Nephron progenitor cell (in vitro differentiated cells): ENCODE data around the gene RNF34.
A peak's percentile ranks its signal among the peaks of the same experiment; 100 is the strongest.

Experiments used
- DNase-seq: peaks from one replicate; pipeline ENCODE4 v3.0.0; 2021
- H3K27ac Mint-ChIP-seq: 2 replicates; pipeline ENCODE4 v1.8.0; 2021; ENCODE audit warnings: mild to moderate bottlenecking, moderate library complexity, mixed read lengths
- H3K27me3 Mint-ChIP-seq: 2 replicates; pipeline ENCODE4 v1.8.0; 2021; ENCODE audit warnings: mild to moderate bottlenecking, low read depth, mixed read lengths; ENCODE audit not compliant: poor library complexity
- H3K36me3 Mint-ChIP-seq: 2 replicates; pipeline ENCODE4 v1.8.0; 2021; ENCODE audit warnings: low read depth, mixed read lengths
- H3K4me1 Mint-ChIP-seq: 2 replicates; pipeline ENCODE4 v1.8.0; 2021; ENCODE audit warnings: mixed read lengths
- H3K4me3 Mint-ChIP-seq: 2 replicates; pipeline ENCODE4 v1.8.0; 2021; ENCODE audit warnings: mild to moderate bottlenecking, moderate library complexity, mixed read lengths
- H3K9me3 Mint-ChIP-seq: 2 replicates; pipeline ENCODE4 v1.8.0; 2021; ENCODE audit warnings: mild to moderate bottlenecking, moderate library complexity, mixed read lengths
- CTCF ChIP-seq: fragments of 200-600 bp; sonication (generic); IDR thresholded peaks from 2 replicates; pipeline ENCODE4 v1.5.0; 2021; ENCODE audit warnings: antibody characterized with exemption

RNF34 gene

GRCh38 chr12:121399391-121400331 is at the start of gene RNF34:
TSS of gene RNF34 (plus strand) at chr12:121400118. CDS start at chr12:121400213, 95 bp downstream.
- peak; percentile 99 for DNase-seq
- no peak for TF ChIP-seq CTCF
- Mint-ChIP-seq H3K9me3 (peaks cover 4% of the 10 kb centered on the region), H3K4me1 (peaks cover 39% of the 10 kb centered on the region), H3K27me3 (peaks cover 2% of the 10 kb centered on the region), H3K36me3 (peaks cover 15% of the 10 kb centered on the region), H3K4me3 (peak within 1 kb of the TSS; percentile 89), H3K27ac (peak within 1 kb of the TSS; percentile 97)

GRCh38 chr12:121351820-121352681 is 47.9 kb upstream of the RNF34 start, which contains the start of gene ANAPC5:
TSS of gene ANAPC5 (minus strand) at chr12:121352411. CDS start at chr12:121352340, 71 bp downstream.
- peaks cover 2% of the 10 kb centered on the region for H3K36me3 Mint-ChIP-seq
- TF ChIP-seq CTCF: no peak
- H3K4me1 Mint-ChIP-seq: peaks cover 28% of the 10 kb centered on the region
- DNase-seq: peak; percentile 82
- H3K27ac Mint-ChIP-seq: peak within 1 kb of the TSS; percentile 99
- H3K27me3 Mint-ChIP-seq: peaks cover 7% of the 10 kb centered on the region
- peak within 1 kb of the TSS; percentile 95 for H3K4me3 Mint-ChIP-seq
- H3K9me3 Mint-ChIP-seq: no peaks in the 10 kb centered on the region

DNA sequence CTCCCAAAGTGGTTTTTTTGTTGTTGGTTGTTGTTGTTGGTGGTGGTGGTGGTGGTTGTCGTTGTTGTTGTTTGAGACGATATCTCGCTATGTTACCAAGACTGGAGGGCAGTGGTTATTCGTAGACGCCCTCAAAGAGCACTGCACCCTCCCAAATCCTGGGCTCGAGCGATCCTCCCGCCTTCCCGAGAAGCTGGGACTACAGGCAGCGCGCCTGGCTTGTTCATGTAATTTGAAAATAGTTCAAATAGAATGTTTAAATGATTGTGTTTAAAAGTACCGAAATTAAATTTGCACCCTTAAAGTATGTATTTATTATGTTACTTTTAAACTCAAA is 47.3 kb upstream of the RNF34 start:
- peaks cover 13% of the 10 kb centered on the region for H3K27me3 Mint-ChIP-seq
- no peaks in the 10 kb centered on the region for H3K36me3 Mint-ChIP-seq
- no peak for DNase-seq
- peak overlapping the region; percentile 95 for H3K4me3 Mint-ChIP-seq
- no peaks in the 10 kb centered on the region for H3K9me3 Mint-ChIP-seq
- peaks cover 28% of the 10 kb centered on the region for H3K4me1 Mint-ChIP-seq
- no peak for TF ChIP-seq CTCF
- H3K27ac Mint-ChIP-seq: peak overlapping the region; percentile 99

- Mint-ChIP-seq H3K4me1 (peaks cover 23% of the 10 kb centered on the region), H3K27me3 (peaks cover 36% of the 10 kb centered on the region), H3K27ac (no peak overlapping the region), H3K36me3 (no peaks in the 10 kb centered on the region), H3K4me3 (no peak overlapping the region), H3K9me3 (no peaks in the 10 kb centered on the region)
- TF ChIP-seq CTCF: no peak
- no peak for DNase-seq
Observed at GRCh38 chr12:121355818-121356217, 44.1 kb upstream of the RNF34 start.

DNA sequence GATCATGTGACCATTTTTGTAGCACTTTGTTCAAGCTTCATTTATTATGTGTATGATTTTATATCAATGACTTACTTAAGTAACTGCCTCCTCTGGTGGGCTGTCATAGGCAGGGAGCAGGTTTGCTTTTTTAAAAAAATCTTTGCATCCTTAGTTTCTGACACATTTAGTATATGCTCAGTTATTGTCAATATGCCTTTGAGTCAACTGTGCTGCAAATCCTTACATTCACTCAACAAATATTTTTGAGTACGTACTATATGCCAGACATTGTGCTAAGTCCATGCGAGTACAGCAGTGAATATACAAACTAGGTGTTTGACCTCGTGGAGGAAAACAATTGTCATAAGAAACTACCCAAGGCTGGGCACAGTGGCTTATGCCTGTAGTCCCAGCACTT is 43.3 kb upstream of the RNF34 start:
- Mint-ChIP-seq H3K27ac (no peak overlapping the region), H3K27me3 (peaks cover 36% of the 10 kb centered on the region), H3K4me1 (peaks cover 20% of the 10 kb centered on the region), H3K36me3 (no peaks in the 10 kb centered on the region), H3K4me3 (no peak overlapping the region), H3K9me3 (no peaks in the 10 kb centered on the region)
- no peak for TF ChIP-seq CTCF
- no peak for DNase-seq
